Nephron progenitor cell (in vitro differentiated cells): ENCODE measurements around the gene CYP2E1.

Experiments
- DNase-seq: peaks from one replicate; pipeline ENCODE4 v3.0.0; 2021
- H3K27ac Mint-ChIP-seq: 2 replicates; pipeline ENCODE4 v1.8.0; 2021; ENCODE audit warnings: mild to moderate bottlenecking, moderate library complexity, mixed read lengths
- H3K27me3 Mint-ChIP-seq: 2 replicates; pipeline ENCODE4 v1.8.0; 2021; ENCODE audit warnings: mild to moderate bottlenecking, low read depth, mixed read lengths; ENCODE audit not compliant: poor library complexity
- H3K36me3 Mint-ChIP-seq: 2 replicates; pipeline ENCODE4 v1.8.0; 2021; ENCODE audit warnings: low read depth, mixed read lengths
- H3K4me1 Mint-ChIP-seq: 2 replicates; pipeline ENCODE4 v1.8.0; 2021; ENCODE audit warnings: mixed read lengths
- H3K4me3 Mint-ChIP-seq: 2 replicates; pipeline ENCODE4 v1.8.0; 2021; ENCODE audit warnings: mild to moderate bottlenecking, moderate library complexity, mixed read lengths
- H3K9me3 Mint-ChIP-seq: 2 replicates; pipeline ENCODE4 v1.8.0; 2021; ENCODE audit warnings: mild to moderate bottlenecking, moderate library complexity, mixed read lengths
- TF ChIP-seq, protein P1 (sequence below): fragments of 200-600 bp; sonication (generic); IDR thresholded peaks from 2 replicates; pipeline ENCODE4 v1.5.0; 2021; ENCODE audit warnings: antibody characterized with exemption

Gene CYP2E1

DNA sequence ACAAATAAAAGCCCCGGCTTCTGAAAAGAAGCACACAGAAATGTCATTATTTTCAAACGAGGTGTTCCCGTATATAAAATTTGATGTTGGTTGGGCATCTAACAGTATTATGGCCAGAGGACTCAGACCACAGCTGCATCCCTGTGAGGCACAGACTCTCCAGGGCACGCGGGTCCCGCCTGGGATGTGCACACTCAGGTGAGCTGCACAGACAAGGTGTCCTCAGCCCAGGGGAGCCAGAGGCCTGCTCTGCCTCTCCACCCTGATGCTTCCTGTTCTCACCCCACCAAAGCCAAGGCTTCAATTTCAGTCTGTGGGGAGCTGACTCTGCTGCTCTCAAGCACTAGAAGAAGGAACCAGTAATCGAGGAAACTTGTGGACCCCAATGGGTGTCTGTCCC lies 1.7 kb upstream of the CYP2E1 start:
- peaks cover 83% of the 10 kb centered on the region for H3K9me3 Mint-ChIP-seq
- no peak overlapping the region for H3K4me3 Mint-ChIP-seq
- no peak overlapping the region for H3K27ac Mint-ChIP-seq
- TF ChIP-seq, protein P1, sequence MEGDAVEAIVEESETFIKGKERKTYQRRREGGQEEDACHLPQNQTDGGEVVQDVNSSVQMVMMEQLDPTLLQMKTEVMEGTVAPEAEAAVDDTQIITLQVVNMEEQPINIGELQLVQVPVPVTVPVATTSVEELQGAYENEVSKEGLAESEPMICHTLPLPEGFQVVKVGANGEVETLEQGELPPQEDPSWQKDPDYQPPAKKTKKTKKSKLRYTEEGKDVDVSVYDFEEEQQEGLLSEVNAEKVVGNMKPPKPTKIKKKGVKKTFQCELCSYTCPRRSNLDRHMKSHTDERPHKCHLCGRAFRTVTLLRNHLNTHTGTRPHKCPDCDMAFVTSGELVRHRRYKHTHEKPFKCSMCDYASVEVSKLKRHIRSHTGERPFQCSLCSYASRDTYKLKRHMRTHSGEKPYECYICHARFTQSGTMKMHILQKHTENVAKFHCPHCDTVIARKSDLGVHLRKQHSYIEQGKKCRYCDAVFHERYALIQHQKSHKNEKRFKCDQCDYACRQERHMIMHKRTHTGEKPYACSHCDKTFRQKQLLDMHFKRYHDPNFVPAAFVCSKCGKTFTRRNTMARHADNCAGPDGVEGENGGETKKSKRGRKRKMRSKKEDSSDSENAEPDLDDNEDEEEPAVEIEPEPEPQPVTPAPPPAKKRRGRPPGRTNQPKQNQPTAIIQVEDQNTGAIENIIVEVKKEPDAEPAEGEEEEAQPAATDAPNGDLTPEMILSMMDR, result no peak
- H3K36me3 Mint-ChIP-seq, result no peaks in the 10 kb centered on the region
- no peaks in the 10 kb centered on the region for H3K4me1 Mint-ChIP-seq
- no peak for DNase-seq
- peaks cover 4% of the 10 kb centered on the region for H3K27me3 Mint-ChIP-seq

DNA sequence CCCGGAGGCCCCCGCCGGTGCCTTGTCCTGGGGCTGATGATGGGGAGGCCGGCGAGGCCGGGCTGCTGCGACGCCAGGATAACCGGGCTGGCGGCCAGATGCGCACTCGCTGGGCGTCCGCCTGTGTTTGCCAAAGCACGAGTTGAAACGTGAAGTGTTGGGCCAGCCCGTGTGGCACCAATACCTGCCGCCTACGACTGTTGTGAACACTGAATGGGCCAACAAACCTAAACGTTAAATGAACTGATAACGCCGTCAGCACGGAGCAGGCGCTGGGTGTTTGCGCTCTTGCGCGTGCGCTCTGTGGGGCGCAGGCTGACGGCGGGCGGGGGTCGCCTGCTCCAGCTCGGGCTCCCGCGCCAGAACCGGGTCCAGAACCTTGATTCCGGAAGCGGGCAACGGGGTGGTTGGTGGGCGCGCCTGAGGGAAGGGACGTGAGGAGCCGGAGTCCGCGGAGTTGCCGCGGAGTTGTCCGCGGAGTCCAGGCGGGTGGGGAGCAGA lies 658 bp downstream of the CYP2E1 start:
- no peaks in the 10 kb centered on the region for H3K36me3 Mint-ChIP-seq
- no peak overlapping the region for H3K27ac Mint-ChIP-seq
- H3K9me3 Mint-ChIP-seq, result peaks cover 83% of the 10 kb centered on the region
- no peaks in the 10 kb centered on the region for H3K27me3 Mint-ChIP-seq
- H3K4me3 Mint-ChIP-seq, result no peak overlapping the region
- TF ChIP-seq, protein P1, result no peak
- H3K4me1 Mint-ChIP-seq, result no peaks in the 10 kb centered on the region
- no peak for DNase-seq

DNA sequence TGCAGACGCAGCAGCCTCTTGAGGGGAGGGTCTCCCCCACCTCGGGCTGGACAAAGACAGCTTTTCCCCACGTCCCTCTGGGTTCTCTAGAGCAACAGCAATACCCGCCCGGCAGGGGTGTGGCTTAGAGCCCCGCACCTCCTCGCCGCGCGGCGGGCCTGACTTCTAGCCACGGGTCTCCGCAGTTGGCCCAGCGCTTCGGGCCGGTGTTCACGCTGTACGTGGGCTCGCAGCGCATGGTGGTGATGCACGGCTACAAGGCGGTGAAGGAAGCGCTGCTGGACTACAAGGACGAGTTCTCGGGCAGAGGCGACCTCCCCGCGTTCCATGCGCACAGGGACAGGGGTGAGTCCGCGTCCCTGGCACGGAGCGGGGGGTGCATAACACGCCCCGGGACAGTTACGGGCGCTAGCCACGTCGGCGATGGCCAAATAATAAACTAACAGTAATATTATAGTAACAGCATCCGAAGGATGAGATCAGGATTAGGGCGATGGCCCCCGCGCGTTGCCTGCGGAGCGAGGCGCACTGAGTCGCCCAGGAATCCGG lies 1.2 kb downstream of the CYP2E1 start:
- peaks cover 83% of the 10 kb centered on the region for H3K9me3 Mint-ChIP-seq
- no peaks in the 10 kb centered on the region for H3K27me3 Mint-ChIP-seq
- H3K4me1 Mint-ChIP-seq, result no peaks in the 10 kb centered on the region
- TF ChIP-seq, protein P1, result no peak
- DNase-seq, result no peak
- no peak overlapping the region for H3K4me3 Mint-ChIP-seq
- no peaks in the 10 kb centered on the region for H3K36me3 Mint-ChIP-seq
- H3K27ac Mint-ChIP-seq, result no peak overlapping the region

DNA sequence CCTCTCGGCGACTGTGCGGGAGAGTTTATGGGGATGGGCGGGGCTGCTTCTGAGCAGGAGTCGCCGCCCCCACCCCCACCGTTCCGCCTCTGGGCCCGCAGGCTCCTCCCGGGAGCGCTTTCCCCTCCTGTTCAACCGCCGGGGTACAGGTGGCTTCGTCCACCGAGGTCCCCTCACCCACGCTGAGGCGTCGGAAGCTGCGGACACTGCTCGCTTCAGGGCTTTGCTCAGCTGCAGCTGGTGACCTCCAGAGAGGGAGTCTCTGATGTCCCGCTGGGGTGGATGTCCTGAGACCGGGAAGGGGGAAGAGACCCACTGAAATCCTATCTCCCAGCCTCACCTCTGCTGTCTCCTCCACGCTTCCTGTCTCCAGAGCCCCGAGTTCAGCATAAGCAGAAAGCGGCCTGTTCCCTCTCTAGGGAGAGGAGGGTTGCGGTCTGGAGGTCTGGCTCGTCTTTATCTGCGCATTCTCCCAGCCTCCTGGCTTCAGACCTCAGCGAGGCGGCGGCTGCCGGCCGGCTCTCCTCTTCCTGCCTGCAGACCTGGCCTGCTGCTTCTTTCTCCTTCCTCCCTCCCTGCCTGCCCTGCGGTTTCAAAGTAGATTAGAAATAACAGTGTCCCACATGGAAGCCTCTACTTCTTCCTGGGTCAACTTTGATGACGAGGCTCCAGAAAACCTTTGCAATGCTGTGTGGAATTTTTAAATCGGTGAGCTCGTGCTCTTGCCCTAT lies 1.8 kb downstream of the CYP2E1 start:
- TF ChIP-seq, protein P1, result no peak
- H3K27me3 Mint-ChIP-seq, result no peaks in the 10 kb centered on the region
- H3K36me3 Mint-ChIP-seq, result no peaks in the 10 kb centered on the region
- no peaks in the 10 kb centered on the region for H3K4me1 Mint-ChIP-seq
- DNase-seq, result no peak
- H3K27ac Mint-ChIP-seq, result no peak overlapping the region
- H3K9me3 Mint-ChIP-seq, result peaks cover 84% of the 10 kb centered on the region
- H3K4me3 Mint-ChIP-seq, result no peak overlapping the region

DNA sequence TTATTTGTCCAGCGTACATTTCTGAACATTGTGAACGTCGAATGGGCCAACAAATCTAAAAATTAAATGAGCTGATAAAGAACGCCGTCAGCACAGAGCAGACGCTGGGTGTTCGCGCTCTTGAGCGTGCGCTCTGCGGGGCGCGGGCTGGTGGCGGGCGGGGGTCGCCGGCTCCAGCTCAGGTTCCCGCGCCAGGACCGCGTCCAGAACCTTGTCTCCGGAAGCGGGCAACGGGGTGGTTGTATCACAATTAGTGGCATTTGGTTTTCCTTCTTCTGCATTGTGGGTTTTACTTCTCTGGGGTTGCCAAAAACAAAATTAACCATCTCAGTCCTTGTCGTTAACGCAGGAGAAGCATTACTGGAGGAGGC lies 2.4 kb downstream of the CYP2E1 start:
- peaks cover 88% of the 10 kb centered on the region for H3K9me3 Mint-ChIP-seq
- H3K36me3 Mint-ChIP-seq, result no peaks in the 10 kb centered on the region
- DNase-seq, result no peak
- TF ChIP-seq, protein P1, result no peak
- H3K4me3 Mint-ChIP-seq, result no peak overlapping the region
- no peak overlapping the region for H3K27ac Mint-ChIP-seq
- no peaks in the 10 kb centered on the region for H3K27me3 Mint-ChIP-seq
- H3K4me1 Mint-ChIP-seq, result no peaks in the 10 kb centered on the region

DNA sequence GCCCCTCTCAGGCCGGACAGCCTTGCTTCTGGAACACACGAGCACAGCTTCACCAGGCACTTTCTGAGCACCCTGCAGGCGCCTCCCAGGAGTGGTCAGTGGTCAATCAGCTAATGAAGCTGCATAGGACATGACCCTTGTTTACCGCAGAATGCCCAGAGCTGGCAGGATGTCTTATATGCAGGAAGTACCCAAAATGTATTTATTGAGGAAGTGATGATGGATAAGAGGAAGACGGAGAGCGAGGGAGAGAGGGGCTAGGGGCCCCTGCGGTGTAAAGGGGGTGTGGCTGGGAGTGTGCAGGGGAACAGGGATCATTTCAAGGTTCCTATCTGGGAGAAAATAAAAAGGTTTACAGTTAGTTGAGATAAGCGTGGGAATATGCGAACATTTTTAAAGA lies 3.3 kb downstream of the CYP2E1 start:
- Mint-ChIP-seq H3K9me3 (peaks cover 85% of the 10 kb centered on the region), H3K27ac (no peak overlapping the region), H3K36me3 (no peaks in the 10 kb centered on the region), H3K27me3 (no peaks in the 10 kb centered on the region), H3K4me3 (no peak overlapping the region), H3K4me1 (no peaks in the 10 kb centered on the region)
- TF ChIP-seq, protein P1, result no peak
- no peak for DNase-seq
